HEK293 (cell line): ENCODE measurements around the gene HSPA2.

Experiments
- CTCF ChIA-PET: fragments of 350-600 bp; formaldehyde crosslinking; extraction: SDS; loops from one replicate; lab custom pipeline; 2021; ENCODE audit warnings: antibody characterized with exemption; lab: Yijun Ruan, JAX
- POLR2A ChIA-PET: fragments of 300-600 bp; formaldehyde crosslinking; extraction: SDS; loops from one replicate; lab custom pipeline; 2020; ENCODE audit warnings: antibody characterized with exemption, inconsistent platforms; lab: Yijun Ruan, JAX
- H3K27ac ChIP-seq: fragments of 200-500 bp; sonication (Bioruptor generic); 2 replicates; pipeline ENCODE4 v1.5.1; 2014; ENCODE audit warnings: low read depth, low read length, control low read depth, inconsistent platforms; ENCODE audit errors: extremely low read depth
- H3K36me3 ChIP-seq, 2 experiments: fragments of 200-500 bp in 1 of 2; sonication (Bioruptor generic) in 1 of 2; 1 replicate in 1 of 2; 2 replicates in 1 of 2; pipeline ENCODE4 v1.5.1; 2014 to 2017; ENCODE audit warnings: inconsistent platforms in 2 of 2, low read length in 2 of 2; ENCODE audit not compliant: control insufficient read depth in 2 of 2, insufficient read depth in 1 of 2
- H3K4me1 ChIP-seq: fragments of 200-500 bp; sonication (Bioruptor generic); 2 replicates; pipeline ENCODE4 v1.5.1; 2014; ENCODE audit warnings: mild to moderate bottlenecking, low read length, inconsistent platforms; ENCODE audit not compliant: control insufficient read depth, insufficient read depth
- H3K4me3 ChIP-seq: 2 replicates; pipeline ENCODE4 v1.5.1; 2011; ENCODE audit warnings: low read depth, mild to moderate bottlenecking, control low read depth, low read length, moderate library complexity
- H3K9me3 ChIP-seq: fragments of 200-500 bp; sonication (Bioruptor generic); 2 replicates; pipeline ENCODE4 v1.5.1; 2014; ENCODE audit warnings: low read depth, low read length, inconsistent platforms; ENCODE audit not compliant: control insufficient read depth, insufficient read depth
- MZF1 ChIP-seq: fragments of 450-650 bp; formaldehyde crosslinking; IDR thresholded peaks from 2 replicates; pipeline ENCODE4 v1.5.1; 2017; ENCODE audit warnings: missing biosample characterization, missing genetic modification characterization, borderline replicate concordance
- OSR2 ChIP-seq: fragments of 450-650 bp; formaldehyde crosslinking; IDR thresholded peaks from 2 replicates; pipeline ENCODE4 v1.5.1; 2016; ENCODE audit warnings: missing biosample characterization, missing genetic modification characterization
- TRIM28 ChIP-seq: IDR thresholded peaks from 2 replicates; pipeline ENCODE4 v1.6.1; 2011; ENCODE audit warnings: low read length, control low read depth, borderline replicate concordance
- YY1 ChIP-seq: fragments of 450-650 bp; formaldehyde crosslinking; IDR thresholded peaks from 2 replicates; pipeline ENCODE4 v1.5.1; 2018; ENCODE audit warnings: missing biosample characterization, missing genetic modification characterization
- ZIC2 ChIP-seq: fragments of 450-650 bp; formaldehyde crosslinking; IDR thresholded peaks from 2 replicates; pipeline ENCODE4 v1.5.1; 2016; ENCODE audit warnings: missing biosample characterization, missing genetic modification characterization
- ZNF10 ChIP-seq: fragments of 450-650 bp; formaldehyde crosslinking; IDR thresholded peaks from 2 replicates; pipeline ENCODE4 v1.5.1; 2017; ENCODE audit warnings: missing biosample characterization, missing genetic modification characterization
- ZNF112 ChIP-seq: fragments of 450-650 bp; formaldehyde crosslinking; IDR thresholded peaks from 2 replicates; pipeline ENCODE4 v1.5.0; 2017; ENCODE audit warnings: missing biosample characterization, missing genetic modification characterization
- ZNF221 ChIP-seq: fragments of 450-650 bp; formaldehyde crosslinking; IDR thresholded peaks from 2 replicates; pipeline ENCODE4 v1.5.1; 2017; ENCODE audit warnings: missing biosample characterization, missing genetic modification characterization, borderline replicate concordance
- ZNF324 ChIP-seq: fragments of 450-650 bp; formaldehyde crosslinking; IDR thresholded peaks from 2 replicates; pipeline ENCODE4 v1.5.1; 2016; ENCODE audit warnings: missing biosample characterization, missing genetic modification characterization
- ZNF354C ChIP-seq: fragments of 450-650 bp; formaldehyde crosslinking; IDR thresholded peaks from 2 replicates; pipeline ENCODE4 v1.5.1; 2016; ENCODE audit warnings: missing biosample characterization, missing genetic modification characterization, low read depth, borderline replicate concordance
- ZNF366 ChIP-seq: fragments of 450-650 bp; formaldehyde crosslinking; conservative IDR thresholded peaks from 2 replicates; pipeline ENCODE4 v1.5.1; 2016; ENCODE audit warnings: missing biosample characterization, missing genetic modification characterization
- ZNF391 ChIP-seq: fragments of 450-650 bp; formaldehyde crosslinking; IDR thresholded peaks from 2 replicates; pipeline ENCODE4 v1.5.1; 2016; ENCODE audit warnings: low read depth, missing biosample characterization, missing genetic modification characterization, borderline replicate concordance
- ZNF501 ChIP-seq: fragments of 450-650 bp; formaldehyde crosslinking; IDR thresholded peaks from 2 replicates; pipeline ENCODE4 v1.5.1; 2016; ENCODE audit warnings: missing biosample characterization, missing genetic modification characterization
- ZNF544 ChIP-seq: fragments of 450-650 bp; formaldehyde crosslinking; IDR thresholded peaks from 2 replicates; pipeline ENCODE4 v1.5.0; 2017; ENCODE audit warnings: missing biosample characterization, missing genetic modification characterization
- ZNF555 ChIP-seq: fragments of 450-650 bp; formaldehyde crosslinking; conservative IDR thresholded peaks from 2 replicates; pipeline ENCODE4 v1.5.1; 2017; ENCODE audit warnings: missing biosample characterization, mild to moderate bottlenecking, missing genetic modification characterization, inconsistent platforms
- ZNF558 ChIP-seq: fragments of 450-650 bp; formaldehyde crosslinking; IDR thresholded peaks from 2 replicates; pipeline ENCODE4 v1.5.1; 2016; ENCODE audit warnings: missing biosample characterization, missing genetic modification characterization
- ZNF560 ChIP-seq: fragments of 450-650 bp; formaldehyde crosslinking; IDR thresholded peaks from 2 replicates; pipeline ENCODE4 v1.5.1; 2017; ENCODE audit warnings: missing biosample characterization, missing genetic modification characterization, borderline replicate concordance
- ZNF621 ChIP-seq: fragments of 450-650 bp; formaldehyde crosslinking; IDR thresholded peaks from 2 replicates; pipeline ENCODE4 v1.5.1; 2017; ENCODE audit warnings: missing biosample characterization, missing genetic modification characterization
- ZNF623 ChIP-seq: fragments of 450-650 bp; formaldehyde crosslinking; IDR thresholded peaks from 2 replicates; pipeline ENCODE4 v1.5.1; 2016; ENCODE audit warnings: missing biosample characterization, missing genetic modification characterization
- ZNF629 ChIP-seq: fragments of 450-650 bp; formaldehyde crosslinking; IDR thresholded peaks from 2 replicates; pipeline ENCODE4 v1.5.1; 2017; ENCODE audit warnings: missing biosample characterization, missing genetic modification characterization
- ZNF843 ChIP-seq: fragments of 450-650 bp; formaldehyde crosslinking; IDR thresholded peaks from 2 replicates; pipeline ENCODE4 v1.5.1; 2016; ENCODE audit warnings: missing biosample characterization, missing genetic modification characterization
- TF ChIP-seq, protein P1 (sequence below): fragments of 450-650 bp; formaldehyde crosslinking; optimal IDR thresholded peaks from 2 replicates; pipeline ENCODE3; 2016; ENCODE audit warnings: missing biosample characterization, mild to moderate bottlenecking, missing genetic modification characterization
- TF ChIP-seq, protein P2 (sequence below): fragments of 450-650 bp; IDR thresholded peaks from 2 replicates; pipeline ENCODE4 v1.5.1; 2018; ENCODE audit warnings: missing biosample characterization, missing genetic modification characterization
- TF ChIP-seq, protein P3 (sequence below): fragments of 450-650 bp; formaldehyde crosslinking; conservative IDR thresholded peaks from 2 replicates; pipeline ENCODE4 v1.5.1; 2016; ENCODE audit warnings: low read depth, missing biosample characterization, missing genetic modification characterization
- TF ChIP-seq, protein P4 (sequence below): fragments of 450-650 bp; formaldehyde crosslinking; IDR thresholded peaks from 2 replicates; pipeline ENCODE4 v1.5.1; 2016; ENCODE audit warnings: missing biosample characterization, missing genetic modification characterization

HSPA2 gene

DNA sequence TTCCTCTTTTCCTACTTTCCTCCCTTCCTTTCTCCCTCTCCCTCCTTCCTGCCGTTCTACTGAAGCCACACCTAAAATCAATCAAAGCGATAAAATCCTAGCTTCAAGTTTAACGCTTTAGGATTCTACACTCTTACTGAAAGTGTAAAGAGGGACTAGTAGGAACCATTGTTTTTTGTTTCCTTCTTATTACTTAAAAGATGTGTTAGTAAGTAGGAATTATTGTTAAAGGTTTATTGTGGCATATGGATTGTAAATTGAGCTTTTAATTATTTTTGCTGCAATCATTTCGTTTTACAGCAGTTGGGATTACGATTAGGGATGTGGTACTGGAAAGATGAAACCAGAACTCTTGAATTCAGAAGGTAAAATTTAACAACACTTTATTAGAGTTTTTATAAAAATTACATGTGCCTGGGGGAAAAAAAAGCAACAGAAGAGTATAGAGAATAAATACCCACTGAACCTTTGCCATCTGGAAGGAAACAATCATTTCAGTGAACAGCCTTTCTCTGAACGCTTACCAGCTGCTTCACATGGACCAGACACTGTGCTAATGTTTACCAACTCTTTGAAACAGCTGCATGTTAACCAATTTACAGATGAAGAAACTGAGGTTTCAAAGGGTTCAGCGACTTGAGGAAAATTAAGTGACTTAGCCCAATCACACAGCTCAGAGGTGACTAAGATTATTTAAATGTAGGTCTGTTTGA lies 10.2 kb downstream of the HSPA2 start:
- POLR2A ChIA-PET = interaction anchor here (2.4 kb wide), 1 partner anchor 10 kb away, joined by 11 read pairs; the partner anchor contains the start of gene HSPA2
- H3K36me3 ChIP-seq = no peaks in the 10 kb centered on the region; a peak in 1 of 3 replicates
- H3K27ac ChIP-seq = no peak overlapping the region
- H3K9me3 ChIP-seq = no peaks in the 10 kb centered on the region
- H3K4me1 ChIP-seq = no peaks in the 10 kb centered on the region
- H3K4me3 ChIP-seq = no peak overlapping the region
- CTCF ChIA-PET = interaction anchor here (0.7 to 1.3 kb wide), 4 partner anchors 11 to 272 kb away, joined by 4 to 5 read pairs (median 4); partner anchors contain the start of gene HSPA2
- TF ChIP-seq ZNF10 (tag by site-specific recombination) = no peak
- TF ChIP-seq ZNF391 (tag by site-specific recombination) = no peak
- TF ChIP-seq ZNF112 (tag by site-specific recombination) = no peak
- TF ChIP-seq ZNF629 (tag by site-specific recombination) = no peak
- TF ChIP-seq, protein P1, sequence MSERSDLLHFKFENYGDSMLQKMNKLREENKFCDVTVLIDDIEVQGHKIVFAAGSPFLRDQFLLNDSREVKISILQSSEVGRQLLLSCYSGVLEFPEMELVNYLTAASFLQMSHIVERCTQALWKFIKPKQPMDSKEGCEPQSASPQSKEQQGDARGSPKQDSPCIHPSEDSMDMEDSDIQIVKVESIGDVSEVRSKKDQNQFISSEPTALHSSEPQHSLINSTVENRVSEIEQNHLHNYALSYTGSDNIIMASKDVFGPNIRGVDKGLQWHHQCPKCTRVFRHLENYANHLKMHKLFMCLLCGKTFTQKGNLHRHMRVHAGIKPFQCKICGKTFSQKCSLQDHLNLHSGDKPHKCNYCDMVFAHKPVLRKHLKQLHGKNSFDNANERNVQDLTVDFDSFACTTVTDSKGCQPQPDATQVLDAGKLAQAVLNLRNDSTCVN (tag by site-specific recombination) = no peak
- TF ChIP-seq ZNF558 (tag by site-specific recombination) = no peak
- TF ChIP-seq TRIM28 = no peak
- TF ChIP-seq, protein P2, sequence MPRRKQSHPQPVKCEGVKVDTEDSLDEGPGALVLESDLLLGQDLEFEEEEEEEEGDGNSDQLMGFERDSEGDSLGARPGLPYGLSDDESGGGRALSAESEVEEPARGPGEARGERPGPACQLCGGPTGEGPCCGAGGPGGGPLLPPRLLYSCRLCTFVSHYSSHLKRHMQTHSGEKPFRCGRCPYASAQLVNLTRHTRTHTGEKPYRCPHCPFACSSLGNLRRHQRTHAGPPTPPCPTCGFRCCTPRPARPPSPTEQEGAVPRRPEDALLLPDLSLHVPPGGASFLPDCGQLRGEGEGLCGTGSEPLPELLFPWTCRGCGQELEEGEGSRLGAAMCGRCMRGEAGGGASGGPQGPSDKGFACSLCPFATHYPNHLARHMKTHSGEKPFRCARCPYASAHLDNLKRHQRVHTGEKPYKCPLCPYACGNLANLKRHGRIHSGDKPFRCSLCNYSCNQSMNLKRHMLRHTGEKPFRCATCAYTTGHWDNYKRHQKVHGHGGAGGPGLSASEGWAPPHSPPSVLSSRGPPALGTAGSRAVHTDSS (tag by site-specific recombination) = no peak
- TF ChIP-seq ZNF544 = no peak
- TF ChIP-seq ZNF621 = no peak
- TF ChIP-seq ZNF501 (tag by site-specific recombination) = no peak
- no peak for TF ChIP-seq ZNF324
- no peak for TF ChIP-seq ZNF843 (tag by site-specific recombination)
- no peak for TF ChIP-seq ZNF555 (tag by site-specific recombination)
- no peak for TF ChIP-seq ZNF366 (tag by site-specific recombination)
- TF ChIP-seq, protein P3, sequence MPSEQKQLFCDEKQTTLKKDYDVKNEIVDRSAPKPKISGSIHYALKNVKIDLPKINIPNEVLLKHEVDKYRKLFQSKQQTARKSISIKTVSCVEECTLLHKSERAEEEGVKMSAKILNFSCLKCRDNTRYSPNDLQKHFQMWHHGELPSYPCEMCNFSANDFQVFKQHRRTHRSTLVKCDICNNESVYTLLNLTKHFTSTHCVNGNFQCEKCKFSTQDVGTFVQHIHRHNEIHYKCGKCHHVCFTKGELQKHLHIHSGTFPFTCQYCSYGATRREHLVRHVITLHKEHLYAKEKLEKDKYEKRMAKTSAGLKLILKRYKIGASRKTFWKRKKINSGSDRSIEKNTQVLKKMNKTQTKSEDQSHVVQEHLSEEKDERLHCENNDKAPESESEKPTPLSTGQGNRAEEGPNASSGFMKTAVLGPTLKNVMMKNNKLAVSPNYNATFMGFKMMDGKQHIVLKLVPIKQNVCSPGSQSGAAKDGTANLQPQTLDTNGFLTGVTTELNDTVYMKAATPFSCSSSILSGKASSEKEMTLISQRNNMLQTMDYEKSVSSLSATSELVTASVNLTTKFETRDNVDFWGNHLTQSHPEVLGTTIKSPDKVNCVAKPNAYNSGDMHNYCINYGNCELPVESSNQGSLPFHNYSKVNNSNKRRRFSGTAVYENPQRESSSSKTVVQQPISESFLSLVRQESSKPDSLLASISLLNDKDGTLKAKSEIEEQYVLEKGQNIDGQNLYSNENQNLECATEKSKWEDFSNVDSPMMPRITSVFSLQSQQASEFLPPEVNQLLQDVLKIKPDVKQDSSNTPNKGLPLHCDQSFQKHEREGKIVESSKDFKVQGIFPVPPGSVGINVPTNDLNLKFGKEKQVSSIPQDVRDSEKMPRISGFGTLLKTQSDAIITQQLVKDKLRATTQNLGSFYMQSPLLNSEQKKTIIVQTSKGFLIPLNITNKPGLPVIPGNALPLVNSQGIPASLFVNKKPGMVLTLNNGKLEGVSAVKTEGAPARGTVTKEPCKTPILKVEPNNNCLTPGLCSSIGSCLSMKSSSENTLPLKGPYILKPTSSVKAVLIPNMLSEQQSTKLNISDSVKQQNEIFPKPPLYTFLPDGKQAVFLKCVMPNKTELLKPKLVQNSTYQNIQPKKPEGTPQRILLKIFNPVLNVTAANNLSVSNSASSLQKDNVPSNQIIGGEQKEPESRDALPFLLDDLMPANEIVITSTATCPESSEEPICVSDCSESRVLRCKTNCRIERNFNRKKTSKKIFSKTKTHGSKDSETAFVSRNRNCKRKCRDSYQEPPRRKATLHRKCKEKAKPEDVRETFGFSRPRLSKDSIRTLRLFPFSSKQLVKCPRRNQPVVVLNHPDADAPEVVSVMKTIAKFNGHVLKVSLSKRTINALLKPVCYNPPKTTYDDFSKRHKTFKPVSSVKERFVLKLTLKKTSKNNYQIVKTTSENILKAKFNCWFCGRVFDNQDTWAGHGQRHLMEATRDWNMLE (tag by site-specific recombination) = no peak

DNA sequence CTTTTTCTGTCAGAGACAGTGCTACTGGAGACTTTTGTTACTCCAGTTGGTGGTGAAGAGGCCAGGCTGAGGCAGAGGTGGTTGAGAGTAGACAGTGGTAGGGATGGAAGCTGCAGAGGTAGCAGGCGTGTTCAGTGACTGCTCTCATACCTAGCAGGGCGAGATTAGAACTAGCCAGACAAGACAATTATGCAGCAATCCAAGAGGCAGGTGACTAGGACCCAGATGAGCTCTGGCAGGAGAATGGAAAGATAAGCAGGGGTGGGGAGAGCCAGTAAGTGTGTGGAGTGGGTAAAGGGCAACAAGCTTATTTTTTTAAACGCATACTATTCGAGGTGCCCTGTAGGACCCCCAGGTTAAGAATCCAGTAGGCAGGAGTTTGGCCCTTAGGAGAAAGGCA lies 14.0 kb downstream of the HSPA2 start:
- no peak overlapping the region for H3K27ac ChIP-seq
- ChIA-PET CTCF (interaction anchor here (1.0 to 1.2 kb wide), 2 partner anchors 10 to 211 kb away, joined by 3 read pairs; no protein-coding TSS in a partner anchor), POLR2A (interaction anchor here (1.2 kb wide), 2 partner anchors 13 to 14 kb away, joined by 4 to 7 read pairs; partner anchors contain the start of gene HSPA2)
- no peaks in the 10 kb centered on the region for H3K36me3 ChIP-seq
- TF ChIP-seq ZNF560 (tag by site-specific recombination) (no peak), ZNF354C (tag by site-specific recombination) (no peak), YY1 (no peak), ZNF623 (tag by site-specific recombination) (no peak), MZF1 (no peak), OSR2 (tag by site-specific recombination) (no peak), ZIC2 (tag by site-specific recombination) (no peak), ZNF221 (tag by site-specific recombination) (no peak)
- TF ChIP-seq, protein P4, sequence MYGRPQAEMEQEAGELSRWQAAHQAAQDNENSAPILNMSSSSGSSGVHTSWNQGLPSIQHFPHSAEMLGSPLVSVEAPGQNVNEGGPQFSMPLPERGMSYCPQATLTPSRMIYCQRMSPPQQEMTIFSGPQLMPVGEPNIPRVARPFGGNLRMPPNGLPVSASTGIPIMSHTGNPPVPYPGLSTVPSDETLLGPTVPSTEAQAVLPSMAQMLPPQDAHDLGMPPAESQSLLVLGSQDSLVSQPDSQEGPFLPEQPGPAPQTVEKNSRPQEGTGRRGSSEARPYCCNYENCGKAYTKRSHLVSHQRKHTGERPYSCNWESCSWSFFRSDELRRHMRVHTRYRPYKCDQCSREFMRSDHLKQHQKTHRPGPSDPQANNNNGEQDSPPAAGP = no peak
- H3K9me3 ChIP-seq = no peaks in the 10 kb centered on the region
- H3K4me3 ChIP-seq = no peak overlapping the region
- no peaks in the 10 kb centered on the region for H3K4me1 ChIP-seq
